K562 (cell line): ENCODE data around the gene CCDC102B. TPM values are rescaled to one million over a fixed set of nuclear protein-coding genes. Genes with fewer than 3 reads are reported as not detected.

ENCODE experiments used
- ATAC-seq: fragments of 200-7000 bp; cut with Tn5 transposase; 3 replicates; pipeline ENCODE4 v1.9.1; 2020; ENCODE audit warnings: moderate library complexity
- BruUV-seq: library from RNA; stranded (reverse); fragments of 400-500 nt; replicated peaks from 2 replicates; lab custom pipeline; 2021; lab: Mats Ljungman, UMichigan
- CTCF ChIA-PET: fragments of 300-600 bp; formaldehyde crosslinking; extraction: SDS; loops from one replicate; lab custom pipeline; 2021; ENCODE audit warnings: low intra/inter-chr PET ratio; lab: Yijun Ruan, JAX
- POLR2A ChIA-PET: fragments of 300-600, 350-650 bp; sonication (Branson Sonifier 250); formaldehyde crosslinking; extraction: SDS; loops from one replicate; lab custom pipeline; 2021; ENCODE audit warnings: antibody characterized with exemption, inconsistent platforms; lab: Yijun Ruan, JAX
- DNase-seq, 4 experiments: peaks; one replicate each; pipeline versions ENCODE4 v3.0.0 to v3.0.0-alpha.2; 2011 to 2018; ENCODE audit warnings: low spot score in 3 of 4, mixed read lengths in 3 of 4; ENCODE audit errors: extremely low read depth in 1 of 4
- FAIRE-seq: peaks from 2 replicates; lab custom pipeline; 2011; peaks lifted over from hg19 to GRCh38; lab: Jason Lieb, UNC
- H2AFZ ChIP-seq: 2 replicates; pipeline ENCODE4 v1.6.0; 2011; ENCODE audit warnings: low read depth, low read length, control low read depth, inconsistent platforms
- H3K27ac ChIP-seq: fragments of 200-600 bp; 3 replicates; pipeline ENCODE4 v1.8.0; 2011; ENCODE audit warnings: low read depth, mild to moderate bottlenecking, control low read depth, inconsistent platforms, low read length, moderate library complexity, mixed read lengths; ENCODE audit errors: extremely low read depth
- H3K27me3 ChIP-seq, 2 experiments: fragments of 300-600 bp in 1 of 2; 2 replicates in 1 of 2; 3 replicates in 1 of 2; pipeline versions ENCODE4 v1.6.0 to v1.8.0; 2011; ENCODE audit warnings: inconsistent platforms in 2 of 2, low read length in 2 of 2, mild to moderate bottlenecking in 1 of 2, mixed read lengths in 1 of 2, moderate library complexity in 1 of 2; ENCODE audit not compliant: control insufficient read depth in 2 of 2, insufficient read depth in 2 of 2
- H3K36me3 ChIP-seq: fragments of 300-600 bp; 3 replicates; pipeline ENCODE4 v1.8.0; 2011; ENCODE audit warnings: mild to moderate bottlenecking, low read length, inconsistent platforms; ENCODE audit not compliant: control insufficient read depth, insufficient read depth
- H3K4me1 ChIP-seq, 2 experiments: fragments of 200-600 bp in 1 of 2; replicated peaks in 1 of 2; 2 replicates in 1 of 2; 3 replicates in 1 of 2; pipeline versions ENCODE4 v1.5.1 to v1.8.0; 2011; ENCODE audit warnings: inconsistent platforms in 2 of 2, low read length in 2 of 2, mild to moderate bottlenecking in 1 of 2, mixed read lengths in 1 of 2, moderate library complexity in 1 of 2; ENCODE audit not compliant: control insufficient read depth in 2 of 2, insufficient read depth in 2 of 2
- H3K4me2 ChIP-seq: 2 replicates; pipeline ENCODE4 v1.6.1; 2011; ENCODE audit warnings: low read length, control low read depth, inconsistent platforms, mixed read lengths; ENCODE audit not compliant: insufficient read depth
- H3K4me3 ChIP-seq: fragments of 200-600 bp; sonication (generic), shearing (Covaris generic); 2 replicates; pipeline ENCODE4 v1.5.1; 2016; ENCODE audit warnings: control low read depth, inconsistent platforms
- H3K79me2 ChIP-seq: fragments of 200-600 bp; 3 replicates; pipeline ENCODE4 v1.8.0; 2011; ENCODE audit warnings: low read length, inconsistent platforms; ENCODE audit not compliant: control insufficient read depth, insufficient read depth
- H3K9ac ChIP-seq, 2 experiments: 2 replicates each; pipeline versions ENCODE4 v1.6.0 to v1.6.1; 2011; ENCODE audit warnings: low read depth in 2 of 2, low read length in 2 of 2, control low read depth in 1 of 2, inconsistent platforms in 1 of 2, mild to moderate bottlenecking in 1 of 2, mixed read lengths in 1 of 2; ENCODE audit not compliant: insufficient read depth in 1 of 2
- H3K9me1 ChIP-seq: one replicate; pipeline ENCODE4 v1.6.0; 2011; ENCODE audit warnings: inconsistent platforms, mild to moderate bottlenecking, low read length, moderate library complexity; ENCODE audit not compliant: control insufficient read depth, insufficient read depth
- H3K9me3 ChIP-seq: replicated peaks from 2 replicates; pipeline ENCODE4 v1.5.1; 2011; ENCODE audit warnings: low read depth, low read length, inconsistent platforms; ENCODE audit not compliant: control insufficient read depth, insufficient read depth
- H4K20me1 ChIP-seq: replicated peaks from 2 replicates; pipeline ENCODE4 v1.6.1; 2011; ENCODE audit warnings: low read length, inconsistent platforms, mixed read lengths; ENCODE audit not compliant: control insufficient read depth, insufficient read depth
- FOS ChIP-seq: IDR thresholded peaks from 3 replicates; pipeline ENCODE4 v1.6.1; 2011; ENCODE audit not compliant: insufficient read length; ENCODE audit errors: extremely low read depth
- NCOA6 ChIP-seq: fragments of 450-650 bp; IDR thresholded peaks from 2 replicates; pipeline ENCODE4 v1.6.1; 2017; ENCODE audit warnings: mild to moderate bottlenecking
- NFE2L1 ChIP-seq: fragments of 450-650 bp; IDR thresholded peaks from 2 replicates; pipeline ENCODE4 v1.6.1; 2016; ENCODE audit warnings: missing genetic modification characterization, low read depth, mild to moderate bottlenecking, missing compliant biosample characterization, moderate library complexity, borderline replicate concordance
- TAF15 ChIP-seq: fragments of 200-400 bp; formaldehyde crosslinking; IDR thresholded peaks from 2 replicates; pipeline ENCODE4 v1.6.1; 2017; ENCODE audit warnings: mild to moderate bottlenecking, low read depth, low read length, moderate library complexity
- TCF7L2 ChIP-seq: fragments of 150-350 bp; IDR thresholded peaks from 2 replicates; pipeline ENCODE4 v1.6.1; 2016; ENCODE audit warnings: low read depth, mild to moderate bottlenecking, low read length, moderate library complexity
- THRAP3 ChIP-seq: fragments of 450-650 bp; IDR thresholded peaks from 2 replicates; pipeline ENCODE4 v1.6.1; 2016; ENCODE audit warnings: mild to moderate bottlenecking, inconsistent platforms, borderline replicate concordance
- ZBTB1 ChIP-seq: sonication (generic); formaldehyde crosslinking; IDR thresholded peaks from 2 replicates; pipeline ENCODE4 v1.8.1; 2023; ENCODE audit warnings: missing genetic modification reagents, low read depth, mild to moderate bottlenecking, borderline replicate concordance
- ZNF140 ChIP-seq: fragments of 250-450 bp; sonication (Bioruptor Pico); IDR thresholded peaks from 2 replicates; pipeline ENCODE4 v1.8.0; 2021; ENCODE audit warnings: moderate library complexity, mild to moderate bottlenecking, inconsistent platforms
- WGBS: fragments of 100-300 bp; shearing (Covaris generic); methylation state at CpG from one replicate; pipeline ENCODE4 v1.1.6; 2016; ENCODE audit warnings: low coverage, mixed read lengths; ENCODE audit not compliant: insufficient coverage; ENCODE audit errors: missing lambda C conversion rate; 5-methylcytosine and 5-hydroxymethylcytosine counted together
- in situ Hi-C: fragments of 300-500 bp; cut with MboI; formaldehyde crosslinking; loops from 4 replicates; pipeline ENCODE4 v1.15.0; 2018; ENCODE audit warnings: inconsistent platforms, mixed read lengths
- intact Hi-C: fragments of 100-400 bp; cut with micrococcal nuclease; formaldehyde crosslinking; loops from 2 replicates; pipeline ENCODE4 v1.14.2; 2022
- polyA plus RNA-seq, 8 experiments: library from polyadenylated mRNA; depleted of rRNA in 4 of 8; stranded (reverse) in 5 of 8; unstranded in 3 of 8; fragments of >200 nt; fragmentation: Nextera tagmentation in 2 of 8; fragmentation: Illumina TruSeq in 1 of 8; extraction: Ambion mirVana in 2 of 8; extraction: Trizol in 1 of 8; gene quantifications; 2 replicates each; pipeline versions ENCODE4 v1.2.1 to v1.2.3, GENCODE V29; 2011 to 2014; ENCODE audit warnings: inconsistent platforms in 1 of 8, missing spikeins in 1 of 8
- total RNA-seq, 7 experiments: library from RNA; depleted of rRNA in 6 of 7; stranded (reverse); fragments of >200 nt in 6 of 7; fragmentation: Illumina TruSeq in 2 of 7; extraction: Trizol in 2 of 7; gene quantifications; 2 replicates each; pipeline versions ENCODE4 v1.2.1 to v1.2.3, GENCODE V29; 2011 to 2021; ENCODE audit warnings: low replicate concordance in 1 of 7
- TF ChIP-seq, protein P1 (sequence below): fragments of 450-650 bp; IDR thresholded peaks from 2 replicates; pipeline ENCODE4 v1.6.1; 2016; ENCODE audit warnings: antibody characterized with exemption
- TF ChIP-seq, protein P2 (sequence below): fragments of 200-800 bp; sonication (Bioruptor generic); IDR thresholded peaks from 2 replicates; pipeline ENCODE4 v1.6.1; 2016; ENCODE audit warnings: missing genetic modification characterization, missing compliant biosample characterization

The CCDC102B gene
- total and polyA plus RNA-seq, 9 of the 15 experiments (the other 6 are each of a cell fraction or from before 2014, with no cell fraction given): 0.18 to 1.5 (median 0.73) TPM

DNA sequence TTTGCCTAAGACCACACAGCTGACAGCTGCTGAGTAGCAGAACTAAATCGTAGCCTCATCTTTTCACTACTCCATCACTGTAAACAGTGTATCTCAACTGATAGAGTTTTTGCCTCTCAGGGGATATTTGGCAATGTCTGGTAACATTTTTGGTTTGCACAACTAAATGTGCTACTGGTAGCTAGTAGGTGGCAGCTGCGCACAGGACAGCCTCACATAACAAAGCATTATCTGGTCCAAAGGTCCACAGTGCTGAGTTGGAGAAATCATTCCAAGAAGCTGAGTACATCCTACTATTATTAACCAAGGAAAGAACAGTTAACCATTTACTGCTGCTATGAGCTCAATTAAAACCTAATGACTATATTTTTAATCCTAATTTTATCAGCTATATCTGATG lies 6.1 kb upstream of the CCDC102B start:
- CTCF ChIA-PET: no interaction called here
- in situ Hi-C loops: no loop called here
- no TSS peak for BruUV-seq
- Histone ChIP-seq H3K27ac (no peak overlapping the region), H3K9me3 (no peaks in the 10 kb centered on the region), H3K79me2 (no peaks in the 10 kb centered on the region), H3K36me3 (no peaks in the 10 kb centered on the region), H3K27me3 (no peaks in the 10 kb centered on the region), H3K4me2 (no peak overlapping the region), H3K4me3 (no peak overlapping the region), H3K9ac (no peak overlapping the region), H2AFZ (no peak overlapping the region), H3K9me1 (no peaks in the 10 kb centered on the region), H4K20me1 (no peaks in the 10 kb centered on the region), H3K4me1 (no peaks in the 10 kb centered on the region)
- ATAC-seq (no peak), FAIRE-seq (no peak), DNase-seq (no peak)
- 0% methylated on average over 1 of the region's 2 CpGs for WGBS
- POLR2A ChIA-PET: no interaction called here
- intact Hi-C loops: no loop called here
- TF ChIP-seq, protein P1, sequence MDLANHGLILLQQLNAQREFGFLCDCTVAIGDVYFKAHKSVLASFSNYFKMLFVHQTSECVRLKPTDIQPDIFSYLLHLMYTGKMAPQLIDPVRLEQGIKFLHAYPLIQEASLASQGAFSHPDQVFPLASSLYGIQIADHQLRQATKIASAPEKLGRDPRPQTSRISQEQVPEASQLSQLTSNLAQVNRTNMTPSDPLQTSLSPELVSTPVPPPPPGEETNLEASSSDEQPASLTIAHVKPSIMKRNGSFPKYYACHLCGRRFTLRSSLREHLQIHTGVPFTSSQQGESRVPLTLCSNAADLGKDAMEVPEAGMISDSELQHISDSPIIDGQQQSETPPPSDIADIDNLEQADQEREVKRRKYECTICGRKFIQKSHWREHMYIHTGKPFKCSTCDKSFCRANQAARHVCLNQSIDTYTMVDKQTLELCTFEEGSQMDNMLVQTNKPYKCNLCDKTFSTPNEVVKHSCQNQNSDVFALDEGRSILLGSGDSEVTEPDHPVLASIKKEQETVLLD: no peak
- TF ChIP-seq NCOA6 (no peak), THRAP3 (no peak), NFE2L1 (tag) (no peak), ZBTB1 (no peak), TAF15 (no peak), TCF7L2 (no peak), ZNF140 (no peak), FOS (no peak)
- TF ChIP-seq, protein P2, sequence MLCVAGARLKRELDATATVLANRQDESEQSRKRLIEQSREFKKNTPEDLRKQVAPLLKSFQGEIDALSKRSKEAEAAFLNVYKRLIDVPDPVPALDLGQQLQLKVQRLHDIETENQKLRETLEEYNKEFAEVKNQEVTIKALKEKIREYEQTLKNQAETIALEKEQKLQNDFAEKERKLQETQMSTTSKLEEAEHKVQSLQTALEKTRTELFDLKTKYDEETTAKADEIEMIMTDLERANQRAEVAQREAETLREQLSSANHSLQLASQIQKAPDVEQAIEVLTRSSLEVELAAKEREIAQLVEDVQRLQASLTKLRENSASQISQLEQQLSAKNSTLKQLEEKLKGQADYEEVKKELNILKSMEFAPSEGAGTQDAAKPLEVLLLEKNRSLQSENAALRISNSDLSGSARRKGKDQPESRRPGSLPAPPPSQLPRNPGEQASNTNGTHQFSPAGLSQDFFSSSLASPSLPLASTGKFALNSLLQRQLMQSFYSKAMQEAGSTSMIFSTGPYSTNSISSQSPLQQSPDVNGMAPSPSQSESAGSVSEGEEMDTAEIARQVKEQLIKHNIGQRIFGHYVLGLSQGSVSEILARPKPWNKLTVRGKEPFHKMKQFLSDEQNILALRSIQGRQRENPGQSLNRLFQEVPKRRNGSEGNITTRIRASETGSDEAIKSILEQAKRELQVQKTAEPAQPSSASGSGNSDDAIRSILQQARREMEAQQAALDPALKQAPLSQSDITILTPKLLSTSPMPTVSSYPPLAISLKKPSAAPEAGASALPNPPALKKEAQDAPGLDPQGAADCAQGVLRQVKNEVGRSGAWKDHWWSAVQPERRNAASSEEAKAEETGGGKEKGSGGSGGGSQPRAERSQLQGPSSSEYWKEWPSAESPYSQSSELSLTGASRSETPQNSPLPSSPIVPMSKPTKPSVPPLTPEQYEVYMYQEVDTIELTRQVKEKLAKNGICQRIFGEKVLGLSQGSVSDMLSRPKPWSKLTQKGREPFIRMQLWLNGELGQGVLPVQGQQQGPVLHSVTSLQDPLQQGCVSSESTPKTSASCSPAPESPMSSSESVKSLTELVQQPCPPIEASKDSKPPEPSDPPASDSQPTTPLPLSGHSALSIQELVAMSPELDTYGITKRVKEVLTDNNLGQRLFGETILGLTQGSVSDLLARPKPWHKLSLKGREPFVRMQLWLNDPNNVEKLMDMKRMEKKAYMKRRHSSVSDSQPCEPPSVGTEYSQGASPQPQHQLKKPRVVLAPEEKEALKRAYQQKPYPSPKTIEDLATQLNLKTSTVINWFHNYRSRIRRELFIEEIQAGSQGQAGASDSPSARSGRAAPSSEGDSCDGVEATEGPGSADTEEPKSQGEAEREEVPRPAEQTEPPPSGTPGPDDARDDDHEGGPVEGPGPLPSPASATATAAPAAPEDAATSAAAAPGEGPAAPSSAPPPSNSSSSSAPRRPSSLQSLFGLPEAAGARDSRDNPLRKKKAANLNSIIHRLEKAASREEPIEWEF (CRISPR knock-in tag): no peak
